GM18508 (cell line): ENCODE data around the gene DLGAP1.

Experiments
- ATAC-seq: cut with Tn5 transposase; IDR thresholded peaks from one replicate; pipeline ENCODE4 v1.9.1; 2021; ENCODE audit warnings: moderate number of reproducible peaks; ENCODE audit not compliant: insufficient read depth, unreplicated experiment

Gene DLGAP1

DNA sequence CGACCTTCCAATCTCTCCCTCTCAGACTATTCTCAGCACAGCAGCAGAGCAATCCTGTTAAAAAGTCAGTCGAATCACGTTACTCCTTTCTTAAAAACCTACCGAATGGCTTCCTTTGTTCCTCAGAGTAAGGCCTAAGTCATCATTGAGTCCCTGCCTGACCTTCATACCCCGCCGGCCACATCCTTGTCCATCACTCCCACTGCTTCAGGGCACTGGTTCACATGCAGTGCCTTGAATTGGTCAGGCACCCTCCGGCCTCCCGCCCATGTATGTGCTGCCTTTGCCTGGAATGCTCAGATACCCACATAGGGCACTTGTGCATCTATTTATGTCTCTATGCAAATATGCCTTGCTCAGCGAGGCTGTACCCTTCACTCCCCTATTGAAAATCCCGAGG lies 206.4 kb downstream of the DLGAP1 start:
- ATAC-seq: no peak

DNA sequence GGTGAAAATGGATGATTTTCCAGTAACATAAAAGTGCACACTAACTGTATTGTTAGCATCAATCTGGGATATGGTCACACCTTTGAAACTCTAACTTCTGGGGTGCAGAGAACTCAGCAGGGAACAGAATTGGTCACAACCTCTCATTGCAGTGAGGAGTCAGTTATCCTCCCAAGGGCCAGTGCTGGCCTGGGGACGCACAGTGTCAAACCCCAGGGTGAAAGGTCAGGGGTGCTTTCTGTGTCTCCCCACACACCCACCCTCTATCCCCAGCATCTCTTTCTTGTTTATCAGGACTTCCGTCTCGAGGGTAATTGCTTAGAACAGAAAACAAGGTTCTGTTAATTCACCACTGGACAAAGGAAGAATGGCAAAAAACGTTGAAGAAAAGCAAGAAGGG lies 208.7 kb downstream of the DLGAP1 start:
- no peak for ATAC-seq

DNA sequence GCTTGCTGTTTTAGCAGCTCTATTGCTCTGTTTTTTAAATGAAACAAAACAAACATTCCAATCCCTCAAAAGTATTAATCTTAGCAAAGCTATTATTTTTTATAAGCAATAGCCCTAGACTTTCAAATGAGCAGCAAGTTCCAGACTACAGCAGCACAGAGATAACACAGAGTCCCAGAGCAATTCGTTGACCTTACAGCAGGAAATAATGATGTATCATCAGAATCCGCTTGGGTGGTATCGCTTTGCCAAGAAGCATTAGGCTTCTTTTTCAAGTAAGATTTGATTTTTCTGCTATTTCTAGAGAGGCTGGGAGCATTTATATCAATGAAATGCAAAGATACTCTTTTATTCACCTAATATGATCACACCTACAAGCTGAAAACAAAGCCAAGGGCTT lies 209.7 kb downstream of the DLGAP1 start:
- ATAC-seq: no peak

DNA sequence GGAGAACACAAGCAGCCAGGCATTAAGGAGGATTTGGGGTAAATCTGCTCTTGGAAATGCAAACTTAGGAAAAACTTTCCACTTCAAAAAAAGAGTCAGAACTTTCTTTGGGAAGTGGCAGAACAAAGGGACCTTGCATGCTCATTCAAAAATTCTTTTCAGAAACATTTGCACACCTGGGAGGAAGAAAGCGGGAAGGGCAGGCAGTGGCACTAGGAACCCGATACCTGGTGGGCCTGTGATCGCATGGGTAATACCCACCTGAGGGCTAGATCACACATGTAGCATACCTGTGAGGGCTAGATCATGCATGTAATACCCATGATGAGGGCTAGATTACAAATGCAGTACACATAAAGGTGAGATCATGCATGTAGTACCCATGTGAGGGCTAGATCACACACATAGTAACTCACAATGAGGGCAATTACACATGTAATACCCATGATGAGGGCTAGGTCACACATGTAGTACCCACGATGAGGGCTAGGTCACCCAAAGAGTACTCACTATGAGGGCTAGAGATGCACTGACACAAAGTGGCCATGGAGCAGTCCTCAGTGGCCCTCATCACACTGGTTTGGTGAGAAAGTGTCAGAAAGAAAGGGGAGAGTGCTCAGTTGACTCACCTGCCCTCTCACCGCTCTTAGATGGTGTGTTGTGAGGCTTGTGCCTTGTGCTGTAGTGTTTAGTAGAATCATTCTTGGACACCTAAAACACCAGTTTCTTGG lies 212.5 kb downstream of the DLGAP1 start:
- ATAC-seq: no peak

DNA sequence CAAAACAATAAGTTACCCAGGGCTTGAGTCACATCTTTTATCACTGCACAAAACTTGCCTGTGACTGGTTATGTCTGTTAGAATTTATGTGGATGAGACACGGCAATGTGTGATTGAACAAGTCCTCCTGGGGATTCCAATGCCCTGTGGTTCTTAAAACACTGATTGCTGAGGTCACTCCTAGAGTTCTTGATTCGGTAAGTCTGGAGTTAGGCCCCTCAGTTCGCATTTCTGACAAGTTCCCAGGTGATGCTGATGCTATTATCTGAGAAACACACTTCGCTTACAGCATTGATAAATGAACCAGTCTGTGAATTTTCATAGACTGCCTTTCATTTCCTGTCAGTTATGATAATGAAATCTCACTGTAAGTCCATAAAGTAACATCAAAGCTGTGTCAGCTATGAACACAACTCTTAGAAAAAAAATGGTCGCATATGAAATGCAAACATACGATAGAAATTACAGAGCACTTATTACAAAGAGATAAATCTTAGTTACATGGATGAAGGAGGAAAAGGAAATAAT lies 214.0 kb downstream of the DLGAP1 start:
- no peak for ATAC-seq

DNA sequence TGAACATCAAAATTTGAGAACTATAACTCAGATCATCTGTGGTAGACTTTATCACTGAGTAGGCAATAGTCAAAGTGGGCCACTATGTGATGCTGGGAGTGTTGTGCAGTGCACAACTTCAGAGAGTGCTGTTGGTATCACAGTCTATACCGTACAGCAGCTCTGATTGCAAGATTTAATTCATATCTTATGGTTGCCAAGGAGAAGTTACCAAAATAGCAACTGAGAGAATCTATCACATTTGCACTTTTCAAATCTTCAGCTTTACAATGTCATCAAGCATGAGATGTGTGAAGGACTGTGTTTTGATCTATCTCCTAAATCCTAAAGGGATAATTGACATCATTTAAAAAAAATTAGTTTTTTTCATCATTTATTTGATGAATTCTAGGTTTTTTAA lies 216.1 kb downstream of the DLGAP1 start:
- ATAC-seq: no peak

DNA sequence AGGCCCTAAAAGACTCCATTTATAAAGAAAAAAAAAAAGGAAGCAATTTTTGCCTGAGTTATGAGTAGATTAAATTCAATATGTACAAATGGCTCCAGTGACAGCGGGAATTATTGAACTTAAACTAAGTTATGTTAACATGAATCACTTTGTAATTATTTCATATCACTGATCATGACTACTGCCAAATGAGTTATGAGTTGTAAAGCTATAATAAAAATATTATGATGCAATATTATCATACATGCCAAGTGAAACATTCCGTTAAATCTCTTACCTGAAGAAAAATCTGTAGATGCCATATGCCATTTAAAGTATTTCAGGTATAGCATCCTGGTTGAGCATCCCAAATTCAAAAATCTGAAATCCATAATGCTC lies 217.5 kb downstream of the DLGAP1 start:
- no peak for ATAC-seq

DNA sequence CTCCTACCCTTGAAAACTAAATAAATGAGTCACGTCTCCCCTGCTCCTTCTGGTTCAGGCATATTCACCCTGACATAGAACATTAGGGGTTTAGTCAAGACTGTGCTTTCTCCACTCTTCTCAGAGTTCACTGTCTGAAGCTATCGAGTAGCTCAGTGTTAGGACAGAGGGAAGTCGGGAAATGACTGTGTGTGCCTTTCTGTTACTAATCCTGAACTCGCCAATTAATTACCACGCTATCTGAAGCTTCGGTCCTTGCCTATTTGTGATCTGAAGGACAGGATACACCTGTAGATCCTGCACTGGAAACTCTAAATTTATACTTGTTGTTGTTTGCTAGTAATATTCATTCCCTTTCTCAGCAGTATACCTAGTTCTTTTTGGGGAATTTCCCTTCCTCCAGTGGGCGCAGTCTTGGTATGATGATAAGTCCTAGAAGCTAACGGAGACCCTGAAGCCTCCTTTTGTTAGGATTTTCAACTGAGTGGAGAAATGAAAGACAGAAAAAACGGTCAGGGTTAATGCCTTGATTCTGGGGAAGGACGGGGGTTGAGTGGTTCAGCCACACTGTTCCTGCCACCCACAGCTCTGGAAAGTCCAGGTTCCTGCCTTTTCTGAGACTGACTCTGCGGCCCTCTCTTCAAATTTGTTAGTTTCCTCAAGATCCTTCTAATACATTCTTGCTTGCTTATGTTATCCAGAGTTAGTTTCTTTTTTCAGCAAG lies 218.0 kb downstream of the DLGAP1 start:
- ATAC-seq: no peak

DNA sequence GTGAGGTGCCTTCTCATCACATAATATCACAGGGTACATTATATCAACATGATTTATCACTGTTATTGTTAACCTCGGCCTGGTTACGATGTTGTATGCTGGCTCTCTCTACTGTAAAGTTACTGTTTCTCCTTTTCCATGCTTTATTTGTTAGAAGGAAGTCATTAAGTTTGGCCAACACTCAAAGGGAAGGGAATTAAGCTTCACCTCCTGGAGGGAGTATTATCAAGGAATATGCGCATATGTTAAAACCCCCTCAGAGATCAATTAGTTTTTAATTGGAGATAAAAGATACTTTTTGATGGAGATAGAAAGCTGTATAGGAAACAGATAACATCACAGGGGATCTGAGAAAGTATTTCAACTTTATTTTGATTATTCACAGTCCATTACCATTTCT lies 221.6 kb downstream of the DLGAP1 start:
- ATAC-seq: no peak

DNA sequence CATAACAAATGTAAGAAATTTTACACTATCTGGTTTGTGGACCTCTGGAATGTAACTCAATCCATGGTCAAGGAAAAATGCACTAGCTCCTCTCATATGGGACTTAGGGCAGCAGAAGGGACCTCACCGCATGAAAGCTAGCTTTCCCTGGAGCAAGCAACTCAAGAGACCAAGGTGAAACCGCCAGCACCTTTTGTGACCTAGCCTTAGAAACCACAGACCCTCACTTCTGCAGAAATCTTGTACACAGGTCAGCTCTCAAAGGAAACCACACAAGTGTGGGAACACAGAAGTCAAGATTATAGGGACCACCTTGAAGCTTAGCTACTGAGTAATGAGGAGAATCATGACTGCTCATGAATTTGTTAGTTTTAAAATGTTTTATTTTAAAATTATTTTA lies 222.5 kb downstream of the DLGAP1 start:
- no peak for ATAC-seq

DNA sequence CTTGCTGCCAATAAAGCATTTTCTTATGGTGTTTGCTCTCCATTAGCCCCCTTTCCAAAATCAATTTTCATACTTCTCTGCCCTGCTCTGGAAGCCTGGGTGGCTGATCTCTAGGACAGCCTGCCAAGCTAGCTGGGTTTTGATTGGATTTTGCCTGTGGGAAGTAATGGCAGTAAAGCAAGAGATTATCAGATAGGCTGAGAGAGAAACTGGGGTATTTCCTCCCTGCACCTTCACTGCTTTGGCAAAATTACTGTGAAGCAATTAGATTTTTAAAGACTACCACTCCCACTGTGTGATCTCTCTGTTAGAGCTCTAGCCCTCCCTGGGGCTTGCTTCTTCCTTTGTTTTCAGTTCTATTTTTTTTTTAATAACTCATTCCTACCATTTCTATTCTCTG lies 223.8 kb downstream of the DLGAP1 start:
- ATAC-seq: no peak

DNA sequence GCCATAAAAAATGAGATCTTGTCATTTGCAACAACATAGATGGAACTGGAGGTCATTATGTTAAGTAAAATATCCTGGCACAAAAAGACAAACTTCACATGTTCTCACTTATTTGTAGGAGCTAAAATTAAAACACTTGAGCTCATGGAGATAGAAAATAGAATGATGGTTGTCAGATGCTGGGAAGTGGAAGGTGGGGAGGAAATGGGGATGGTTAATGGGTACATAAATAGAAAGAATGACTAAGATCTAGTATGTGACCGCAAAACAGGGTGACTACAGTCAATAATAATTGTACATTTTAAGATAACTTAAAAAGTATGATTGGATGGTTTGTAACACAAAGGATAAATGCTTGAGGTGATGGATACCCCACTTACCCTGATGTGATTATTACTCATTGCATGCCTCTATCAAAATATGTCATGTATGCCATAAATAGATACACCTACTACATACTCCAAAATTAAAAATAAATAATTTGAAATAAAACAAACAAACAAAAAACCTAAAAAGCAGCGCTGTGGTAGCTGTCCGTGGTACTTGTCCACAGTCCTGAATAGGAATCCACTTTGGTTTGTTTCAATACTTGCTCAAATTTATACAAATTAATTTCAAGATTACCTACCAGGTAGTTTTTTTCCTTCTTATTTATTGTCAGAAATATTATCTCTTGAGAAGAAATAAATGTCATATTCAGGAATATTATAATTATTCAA lies 224.5 kb downstream of the DLGAP1 start:
- ATAC-seq: no peak

DNA sequence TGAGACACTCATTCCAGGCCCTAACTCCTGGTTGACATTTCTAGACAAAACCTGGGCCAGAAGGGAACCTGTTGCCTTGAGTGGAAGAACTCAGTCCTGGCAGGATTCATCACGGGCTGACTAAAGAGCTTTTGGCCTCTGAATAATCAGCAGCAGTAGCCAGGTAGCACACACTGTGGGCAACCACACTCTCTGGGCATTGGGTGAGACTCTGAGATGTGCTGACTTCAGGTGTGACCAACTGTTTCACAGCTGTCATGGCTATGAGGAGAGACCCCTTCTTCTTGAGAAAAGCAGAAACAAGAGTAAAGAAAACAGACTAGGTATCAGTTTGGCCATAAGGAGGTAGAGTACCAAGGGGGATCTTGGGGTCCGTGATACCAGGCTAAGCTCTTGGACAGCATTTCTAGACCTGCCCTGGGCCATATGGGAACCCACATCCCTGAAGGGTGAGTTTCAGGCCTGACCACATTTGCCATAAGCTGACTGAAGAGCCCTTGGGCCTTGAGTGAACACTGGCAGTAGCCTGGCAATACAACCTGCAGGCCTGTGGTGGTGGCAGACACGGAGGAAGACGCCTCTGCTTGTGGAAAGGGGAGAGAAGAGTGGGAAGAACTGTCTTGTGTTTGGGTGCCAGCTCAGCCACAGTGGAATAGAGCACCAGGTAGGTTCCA lies 230.9 kb downstream of the DLGAP1 start:
- ATAC-seq: no peak

DNA sequence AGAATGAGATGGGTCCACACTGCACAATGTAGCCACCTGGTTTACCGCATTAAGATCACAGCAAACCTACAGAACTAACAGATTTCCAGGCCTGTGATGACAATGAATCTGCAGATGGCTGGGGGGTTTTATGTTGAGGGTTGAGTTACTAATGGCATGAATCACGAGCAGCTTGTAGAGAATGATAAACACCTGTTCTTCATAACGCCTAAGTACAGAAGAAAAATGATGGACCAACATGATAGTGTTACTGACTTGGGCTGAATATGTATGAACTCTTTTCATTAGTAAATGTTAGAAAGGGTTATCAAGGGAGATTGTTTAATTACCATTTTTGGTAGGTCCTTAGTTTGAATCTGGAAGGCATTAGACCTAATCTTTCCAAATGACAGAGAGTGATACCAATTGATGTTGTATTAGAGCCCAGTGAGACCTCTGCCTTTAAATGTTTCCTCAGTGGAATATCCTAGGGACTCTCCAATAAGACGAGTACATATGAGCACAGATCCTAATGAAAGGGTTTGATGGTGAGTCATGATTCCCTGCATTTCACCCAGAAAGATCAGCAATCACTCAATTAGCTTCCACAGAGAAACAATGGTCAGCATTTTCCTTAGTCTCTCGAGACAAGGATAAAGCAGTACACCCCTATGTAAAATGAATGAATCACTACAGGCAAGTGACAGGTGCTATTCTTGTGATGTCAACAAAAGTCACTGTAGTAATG lies 243.8 kb downstream of the DLGAP1 start:
- no peak for ATAC-seq

DNA sequence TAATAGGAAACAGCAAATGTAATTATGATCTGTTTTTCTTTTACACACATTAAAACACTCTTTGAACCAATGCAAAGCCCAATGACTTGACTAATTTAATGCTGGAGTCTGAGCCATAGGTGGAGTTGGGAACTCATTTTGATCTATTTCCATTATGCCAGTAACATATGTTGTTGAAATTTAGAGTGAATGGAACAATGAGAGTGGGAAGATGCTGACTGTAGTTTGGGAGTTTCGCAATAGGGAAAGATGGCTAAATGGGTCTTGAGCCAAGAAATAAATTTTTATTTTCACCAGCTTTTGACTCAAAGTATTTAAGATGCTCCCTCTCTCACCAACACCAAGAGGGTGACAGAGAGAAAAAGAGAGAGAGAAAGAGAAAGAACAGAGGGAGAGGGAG lies 246.7 kb downstream of the DLGAP1 start:
- ATAC-seq: no peak

DNA sequence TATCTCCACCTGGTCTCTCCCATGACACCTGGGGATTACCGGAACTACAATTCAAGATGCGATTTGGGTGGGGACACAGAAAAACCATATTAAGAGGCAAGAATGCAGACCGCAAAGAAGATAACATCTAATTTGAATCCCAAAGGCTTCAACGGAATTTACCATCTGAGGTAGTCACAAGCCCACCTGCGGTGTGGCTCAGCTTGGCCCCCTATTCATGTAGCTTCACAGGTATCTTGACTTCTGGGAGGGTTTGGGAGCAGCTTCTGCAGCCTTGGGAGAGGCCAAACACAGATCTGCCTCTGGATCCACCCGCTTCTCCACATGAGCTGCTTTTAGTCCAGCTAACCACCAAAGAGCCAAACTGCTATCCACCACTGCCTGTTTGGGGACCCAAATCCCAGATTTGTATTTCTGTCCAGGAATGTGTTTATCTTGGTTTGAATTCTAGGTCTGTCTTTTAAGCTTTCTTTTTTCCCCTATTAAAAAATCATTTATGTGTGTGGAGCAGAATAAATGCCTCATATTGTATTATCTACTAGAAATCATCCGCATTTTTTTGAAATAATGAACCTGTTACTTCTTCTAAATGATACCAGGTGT lies 247.6 kb downstream of the DLGAP1 start:
- ATAC-seq: no peak

DNA sequence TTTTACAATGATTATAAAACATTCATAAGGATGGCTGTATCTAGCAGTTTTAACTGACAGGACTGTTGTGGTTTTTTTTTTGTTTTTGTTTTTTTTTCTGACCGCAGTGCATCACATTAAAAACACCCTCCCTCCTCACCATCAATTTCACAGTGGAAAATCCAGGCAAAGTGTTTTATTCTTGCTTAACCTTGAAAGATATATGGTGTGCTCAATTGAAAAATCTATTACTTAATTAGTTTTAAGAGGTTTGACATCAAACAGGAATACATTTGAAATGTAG lies 250.7 kb downstream of the DLGAP1 start:
- no peak for ATAC-seq

DNA sequence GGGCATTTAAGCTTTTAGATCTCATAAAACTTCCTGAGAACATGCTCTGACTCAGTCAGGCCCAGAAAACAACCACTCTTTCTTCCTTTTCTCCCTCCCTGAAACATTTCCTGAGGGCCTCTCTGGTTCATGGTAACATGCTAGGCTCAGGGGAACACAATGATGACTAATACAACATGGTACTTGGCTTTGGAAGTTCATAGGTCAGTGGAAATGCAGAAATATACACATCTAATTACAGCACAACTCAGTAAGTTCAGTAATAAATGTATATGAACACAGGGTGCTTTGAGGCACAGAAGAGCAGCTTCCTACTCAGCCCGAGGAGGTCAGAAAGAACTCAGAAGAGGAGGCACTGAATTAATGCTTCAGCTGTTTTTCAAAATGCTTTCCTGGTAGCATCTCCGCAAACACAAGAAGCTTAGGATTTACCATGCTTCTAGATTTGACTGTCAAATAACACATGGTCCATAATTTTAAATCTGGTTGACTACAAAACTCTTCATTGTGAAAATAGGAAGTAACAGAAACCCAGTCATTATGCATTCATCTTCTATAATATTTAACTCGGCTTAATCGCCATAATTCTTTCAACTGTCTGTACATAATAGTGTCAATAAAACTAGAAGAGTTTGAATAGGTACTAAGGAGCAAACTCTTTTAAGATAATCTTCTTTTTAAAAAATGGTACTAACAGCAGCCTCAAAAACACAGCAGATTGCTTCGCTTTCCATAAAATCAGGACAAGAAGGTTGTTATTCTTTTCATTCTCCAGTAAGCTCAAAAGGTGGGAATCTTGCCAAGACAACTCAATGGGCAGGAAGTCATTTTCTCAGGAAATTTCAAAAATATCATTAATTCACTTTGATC lies 251.3 kb downstream of the DLGAP1 start:
- no peak for ATAC-seq

DNA sequence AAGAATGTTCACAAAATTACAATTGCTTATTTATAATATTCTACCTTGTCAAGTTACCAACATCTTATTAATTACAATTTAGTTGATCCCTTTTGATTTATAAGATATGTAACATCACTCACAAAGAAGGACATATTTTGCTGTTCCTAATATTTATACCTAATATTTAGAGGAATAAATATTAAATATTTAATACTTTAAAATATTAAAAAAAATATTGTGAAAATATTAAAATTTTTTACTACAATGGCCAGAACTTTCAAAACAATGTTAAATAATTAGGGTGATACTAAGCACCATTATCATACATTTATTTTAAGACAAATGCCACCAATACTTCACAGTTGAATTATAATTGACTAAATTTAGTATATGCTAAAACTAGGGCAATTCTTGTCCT lies 254.7 kb downstream of the DLGAP1 start:
- no peak for ATAC-seq
